Stimulated activated CD8-positive, alpha-beta memory T cell treated with anti-CD3 and anti-CD28 coated beads, Interleukin-12 subunit alpha, Interleukin-12 subunit beta, amount 100 ng/mL, for 1 hour (primary cell): ENCODE results near the gene HIVEP3.

Experiments used
- DNase-seq: peaks from one replicate; pipeline ENCODE4 v3.0.0-alpha.2; 2020; ENCODE audit warnings: low read depth

The HIVEP3 gene

DNA sequence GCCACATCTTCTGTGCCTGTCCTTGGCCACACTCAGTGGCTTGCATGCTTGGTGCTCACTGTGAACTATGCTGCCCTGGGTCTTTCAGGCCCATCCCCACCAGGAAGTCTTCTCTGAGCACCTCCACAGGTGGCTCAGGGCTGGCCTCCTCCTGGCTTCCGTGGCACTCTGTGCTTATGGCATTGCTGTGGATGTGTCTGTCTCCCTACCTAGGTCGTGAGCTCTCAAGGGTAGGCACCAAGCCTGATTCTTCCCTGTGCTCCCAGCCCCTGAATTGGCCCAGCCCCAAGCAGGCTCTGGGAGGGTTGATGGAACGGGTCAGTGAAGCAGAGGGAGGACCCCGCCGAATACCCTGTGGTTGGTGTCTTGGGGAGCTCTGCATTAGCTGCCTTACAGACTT is 236.6 kb downstream of the HIVEP3 start:
- no peak for DNase-seq

GRCh38 chr1:41681331-41682098 is 237.2 kb downstream of the HIVEP3 start:
- DNase-seq: no peak

- DNase-seq: no peak
These were observed 238.7 kb downstream of the HIVEP3 start for GRCh38 chr1:41679994-41680393.

DNA sequence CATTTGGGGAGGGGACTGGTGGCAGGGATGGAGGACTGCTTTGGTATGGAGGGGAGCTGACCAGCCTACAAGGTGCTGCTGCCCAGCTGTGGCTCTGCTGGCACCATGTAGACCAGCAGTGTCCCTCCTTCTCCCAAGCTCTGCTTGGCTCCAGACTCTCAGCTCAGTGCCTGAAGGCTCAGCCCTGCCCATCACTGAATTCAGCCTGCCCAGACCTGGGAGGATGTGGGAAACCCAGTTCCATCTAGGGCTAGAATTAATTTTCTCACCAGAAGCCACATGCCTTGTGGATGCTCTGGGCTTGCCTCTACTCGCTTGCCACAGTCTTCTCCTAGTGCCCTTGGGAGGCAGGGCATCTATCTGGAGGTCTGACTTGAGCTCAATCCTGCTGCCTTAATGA is 239.2 kb downstream of the HIVEP3 start:
- no peak for DNase-seq

DNA sequence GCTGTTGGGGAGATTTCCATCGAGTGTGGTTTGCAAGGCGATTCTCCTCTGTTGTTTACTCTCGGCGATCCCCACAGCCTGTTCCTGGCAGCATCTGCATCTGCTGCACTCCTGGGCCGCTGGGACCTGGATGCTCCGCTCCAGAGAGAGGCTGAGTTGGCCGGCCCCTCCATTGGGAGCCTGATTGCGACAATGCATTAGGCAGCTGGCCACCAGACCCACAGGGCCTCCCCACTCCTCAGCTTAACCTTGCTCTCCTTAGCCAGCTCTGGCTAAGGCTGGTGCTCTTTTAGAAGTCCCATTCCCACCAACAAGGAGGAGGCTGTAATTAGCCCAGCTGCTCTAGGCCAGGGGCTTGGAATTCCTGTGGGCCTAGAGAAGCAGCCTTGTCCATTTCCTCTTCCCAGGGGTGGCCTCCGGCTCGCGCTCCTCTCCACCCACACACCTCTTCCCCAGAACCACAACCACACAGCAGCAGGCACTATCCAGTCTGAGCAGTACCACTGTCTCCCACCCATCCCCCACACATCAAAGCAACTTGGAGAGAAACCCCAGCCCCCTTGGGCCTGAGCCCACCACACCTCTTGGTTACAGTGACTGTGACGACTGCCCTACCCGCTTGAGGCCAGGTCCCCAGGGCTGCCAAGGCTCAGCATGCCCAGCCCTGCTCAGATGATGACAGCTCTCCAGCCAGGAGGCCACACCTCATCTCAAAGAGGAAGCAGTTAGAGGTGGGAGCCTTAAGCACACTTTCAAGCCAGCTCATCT is 240.4 kb downstream of the HIVEP3 start:
- DNase-seq: no peak

GRCh38 chr1:41677620-41678019 is 241.1 kb downstream of the HIVEP3 start:
- DNase-seq: no peak

DNA sequence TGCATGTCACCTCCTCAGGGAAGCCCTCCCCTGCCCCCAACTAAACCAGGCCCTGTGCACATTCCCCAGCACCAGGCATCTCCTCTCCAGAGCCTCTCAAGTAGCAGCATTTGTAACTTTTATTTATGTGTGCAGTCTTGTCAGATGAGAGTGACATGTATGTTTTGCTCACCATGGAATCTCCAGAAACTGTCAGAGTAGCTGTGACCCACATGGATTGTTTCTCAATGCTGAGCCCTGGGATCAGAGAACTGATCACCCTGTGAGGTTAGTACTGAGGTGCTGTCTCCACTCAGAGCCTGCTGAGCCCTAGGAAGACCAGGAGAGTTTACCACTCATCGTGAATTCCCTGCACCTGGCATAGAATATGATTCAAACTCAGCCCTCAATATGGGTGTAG is 243.3 kb downstream of the HIVEP3 start:
- DNase-seq: no peak

- DNase-seq: no peak
These were observed 244.2 kb downstream of the HIVEP3 start for GRCh38 chr1:41674522-41674921.

- no peak for DNase-seq
These were observed 244.9 kb downstream of the HIVEP3 start for GRCh38 chr1:41673806-41674205.

DNA sequence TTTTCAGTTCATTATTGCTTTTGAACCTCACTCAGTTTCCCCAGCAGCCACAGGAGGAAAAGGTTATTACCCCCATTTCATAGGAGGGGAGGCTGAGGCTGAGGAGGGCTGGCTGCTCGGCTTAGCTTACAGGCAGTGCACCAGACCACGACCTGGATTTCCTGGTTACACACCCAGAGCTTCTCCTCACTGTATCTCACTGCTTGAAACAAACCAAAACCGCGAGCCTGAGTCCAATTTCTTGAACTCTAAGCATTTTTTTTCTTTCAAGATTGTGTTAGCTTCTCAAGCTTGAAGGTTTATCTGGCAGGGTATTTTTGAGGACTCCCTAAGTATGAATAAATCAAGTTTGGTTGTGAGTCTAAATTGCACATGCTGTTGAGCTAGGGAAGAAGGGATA is 245.3 kb downstream of the HIVEP3 start:
- no peak for DNase-seq

GRCh38 chr1:41672641-41673361 is 245.9 kb downstream of the HIVEP3 start:
- DNase-seq: no peak

- no peak for DNase-seq
These were observed 246.5 kb downstream of the HIVEP3 start for GRCh38 chr1:41672173-41672572.

DNA sequence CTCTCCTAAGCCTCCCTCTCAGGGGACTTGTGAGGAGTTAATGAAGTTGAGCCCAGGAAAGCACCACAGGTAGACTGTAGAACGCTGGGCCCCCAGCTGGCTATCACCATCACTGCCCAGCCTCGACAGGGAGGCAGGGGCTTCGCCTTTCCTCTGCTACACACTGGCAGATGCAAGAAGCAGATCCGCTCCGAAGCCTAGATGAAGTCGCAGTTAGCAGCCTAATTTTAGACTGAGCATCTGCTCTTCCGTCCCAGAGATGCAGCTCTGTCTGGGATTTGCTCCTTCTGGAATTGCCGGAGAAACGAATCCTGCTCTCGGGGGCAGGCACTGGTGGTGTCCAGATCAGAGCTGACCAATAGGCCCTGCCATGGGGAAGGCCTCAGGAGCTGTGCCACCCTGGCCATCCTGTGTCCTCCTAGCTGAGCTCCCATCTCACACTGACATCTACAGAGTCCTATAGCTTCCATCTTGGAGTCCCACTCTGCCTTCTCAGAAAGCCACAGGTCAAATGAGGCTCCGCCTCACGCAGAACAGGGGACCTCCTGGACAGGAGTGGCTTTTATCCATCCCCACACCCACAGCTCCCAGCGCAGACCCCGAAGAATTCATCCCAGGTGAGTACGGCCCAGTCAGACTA is 247.5 kb downstream of the HIVEP3 start:
- no peak for DNase-seq

DNA sequence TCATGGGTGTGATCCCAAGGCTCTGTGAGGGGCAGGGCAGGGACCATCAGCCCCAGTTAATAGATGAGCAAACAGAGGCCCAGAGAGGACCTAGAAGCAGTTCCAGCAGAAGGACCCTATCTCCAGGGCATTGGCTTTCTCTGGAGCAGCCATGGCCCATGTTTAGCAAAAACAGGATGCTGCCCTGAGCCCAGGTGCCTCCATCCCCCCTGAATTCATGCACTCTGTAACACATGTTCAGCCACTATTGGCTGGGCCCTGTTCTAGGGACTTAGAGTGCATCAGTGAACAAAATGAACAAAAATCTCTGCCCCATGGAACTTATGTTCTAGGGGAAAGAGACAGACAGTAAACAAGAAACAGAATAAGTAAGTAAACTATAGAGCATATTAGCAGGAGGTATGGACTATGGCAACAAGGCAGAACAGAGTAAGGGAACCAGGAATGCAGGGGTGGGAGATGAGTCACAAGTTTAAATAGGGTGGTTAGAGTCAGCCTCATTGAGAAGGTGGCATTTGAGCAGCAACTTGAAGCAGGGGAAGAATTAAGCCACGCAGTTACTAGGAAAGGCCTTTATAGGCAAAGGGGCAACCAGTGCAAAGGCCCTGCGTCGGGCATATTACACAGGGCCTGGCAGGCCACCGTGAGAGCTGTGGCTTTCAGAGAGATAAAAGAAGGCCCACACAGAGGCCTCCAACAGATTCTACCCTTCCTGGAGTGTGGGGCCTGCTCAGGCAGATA is 248.3 kb downstream of the HIVEP3 start:
- no peak for DNase-seq

DNA sequence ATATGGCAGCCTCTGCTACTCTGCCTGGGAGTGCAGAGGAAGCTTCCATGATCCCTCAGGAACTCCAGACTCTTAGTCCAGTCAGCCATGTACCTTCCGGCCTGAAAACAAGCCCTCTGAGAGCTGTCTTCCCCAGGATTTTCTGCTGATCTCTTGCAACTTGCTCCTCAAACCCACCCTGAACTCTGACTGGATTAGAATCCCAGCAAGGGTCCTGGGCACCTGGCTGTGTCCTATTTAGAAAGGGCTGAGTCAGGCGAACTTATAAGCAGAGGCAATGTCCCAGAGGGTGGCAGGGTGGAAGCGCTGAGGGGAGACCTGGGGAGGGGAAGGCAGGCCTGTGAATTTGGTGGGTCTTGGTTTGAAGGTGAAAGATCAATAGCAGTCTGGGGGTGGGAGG is 249.8 kb downstream of the HIVEP3 start:
- no peak for DNase-seq

DNA sequence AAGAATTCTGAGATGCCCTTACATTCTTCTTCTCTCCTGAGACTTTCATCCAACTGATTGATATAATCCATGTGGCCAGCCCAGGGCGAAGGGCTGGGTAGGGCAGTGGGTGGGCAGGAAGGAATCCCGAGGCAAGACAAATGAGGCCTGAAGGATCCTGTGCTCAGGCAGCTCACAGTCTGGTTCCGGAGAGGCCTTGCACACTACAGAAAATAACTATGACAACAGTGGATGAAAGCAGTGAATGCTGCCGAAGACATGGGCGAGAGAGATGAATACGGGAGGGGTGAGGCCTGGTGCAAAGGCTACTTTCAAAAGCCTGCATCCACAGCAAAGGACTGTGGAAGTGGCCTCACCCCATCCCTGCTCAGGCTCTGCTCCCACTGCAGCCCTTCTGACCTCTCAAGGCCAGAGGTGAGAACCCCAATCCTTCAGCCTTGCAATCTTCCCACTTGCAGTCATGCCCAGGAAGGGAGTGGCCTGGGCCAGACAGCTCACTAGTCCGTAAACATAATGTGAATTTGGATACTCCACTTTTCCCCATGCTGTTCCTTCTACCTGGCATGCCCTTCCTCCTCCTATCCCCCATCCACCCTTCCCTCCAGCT is 250.6 kb downstream of the HIVEP3 start:
- DNase-seq: no peak

DNA sequence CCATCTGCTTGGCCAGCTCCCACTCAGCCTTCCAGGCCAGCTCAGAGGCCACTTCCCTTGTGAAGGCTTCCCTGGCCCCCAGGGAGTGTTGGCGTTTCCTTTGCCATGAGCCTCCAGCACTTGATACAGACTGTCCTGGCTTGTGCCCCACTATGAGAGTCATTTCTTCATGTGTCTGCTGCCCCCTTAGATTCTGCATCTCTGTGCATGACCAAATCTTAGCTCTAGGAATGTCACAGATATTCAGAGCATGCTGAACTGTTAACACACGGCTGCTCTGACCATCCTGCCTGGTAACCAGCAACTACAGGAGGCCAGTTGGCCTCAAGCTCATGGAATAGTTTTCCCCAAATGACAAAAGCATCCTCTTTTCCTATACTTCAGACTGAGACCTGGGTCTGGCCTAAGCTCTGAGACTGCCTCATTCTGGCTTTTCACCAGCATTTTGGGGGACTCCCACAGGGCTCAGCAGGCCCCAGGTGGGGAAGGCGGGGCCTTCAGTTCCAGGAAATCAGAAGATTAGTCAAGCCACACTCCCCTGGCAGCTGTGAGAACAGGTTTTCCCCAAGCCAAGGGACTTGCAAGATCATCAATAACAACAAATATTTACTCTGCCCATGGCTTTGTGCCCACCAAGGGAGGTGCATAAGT is 251.6 kb downstream of the HIVEP3 start:
- DNase-seq: no peak

GRCh38 chr1:41665962-41666917 is 252.5 kb downstream of the HIVEP3 start:
- DNase-seq: no peak

- no peak for DNase-seq
These were observed 253.7 kb downstream of the HIVEP3 start for GRCh38 chr1:41664861-41665640.
